Prostate gland (tissue), 2 donors: Measurements from ENCODE around the gene RAX2. TPM values are rescaled to one million over a fixed set of nuclear protein-coding genes. Genes with fewer than 3 reads are reported as not detected.
"Not testable (repeated sequence)": the region's sequence is repeated elsewhere in the genome, so short reads cannot be mapped to it uniquely, and the experiment has no call there.

Experiments used
- DNase-seq: peaks from one replicate; pipeline ENCODE4 v3.0.0-alpha.2; 2019; ENCODE audit warnings: low spot score
- H3K27ac ChIP-seq, 2 donors: fragments of 200-600 bp; sonication (generic); 2 replicates each; pipeline ENCODE4 v1.5.1; 2017 to 2019
- H3K27me3 ChIP-seq: fragments of 200-600 bp; sonication (generic); replicated peaks from 2 replicates; pipeline ENCODE4 v1.5.1; 2019; ENCODE audit not compliant: insufficient read depth
- H3K36me3 ChIP-seq, 2 donors: fragments of 200-600 bp; sonication (generic); 1 replicate in 1 of 2; 2 replicates in 1 of 2; pipeline versions ENCODE4 v1.5.1 to v1.8.1; 2017 to 2019
- H3K4me1 ChIP-seq: fragments of 200-600 bp; sonication (generic); replicated peaks from 2 replicates; pipeline ENCODE4 v1.5.1; 2019
- H3K4me3 ChIP-seq, 2 donors: fragments of 200-600 bp; sonication (generic); 2 replicates each; pipeline ENCODE4 v1.5.1; 2017 to 2019
- H3K9me3 ChIP-seq: fragments of 200-600 bp; sonication (generic); 2 replicates; pipeline ENCODE4 v1.5.1; 2017
- CTCF ChIP-seq, 4 experiments: fragments of 200-600 bp in 2 of 4; fragments of 450-650 bp in 2 of 4; sonication (generic) in 2 of 4; IDR thresholded peaks; 1 replicate in 3 of 4; 2 replicates in 1 of 4; pipeline ENCODE4 v1.5.1; 2016 to 2019; ENCODE audit warnings: antibody characterized with exemption in 4 of 4, mild to moderate bottlenecking in 2 of 4, moderate library complexity in 2 of 4
- POLR2A ChIP-seq: fragments of 450-650 bp; IDR thresholded peaks from one replicate; pipeline ENCODE4 v1.6.1; 2016; ENCODE audit warnings: antibody characterized with exemption, mild to moderate bottlenecking
- POLR2AphosphoS5 ChIP-seq: sonication (generic); formaldehyde crosslinking; IDR thresholded peaks from one replicate; pipeline ENCODE4 v1.6.1; 2017; ENCODE audit warnings: antibody characterized with exemption
- WGBS: methylation state at CpG from one replicate; pipeline ENCODE4 v1.1.5; 2018; 5-methylcytosine and 5-hydroxymethylcytosine counted together
- intact Hi-C: fragments of 100-400 bp; cut with DNase I; formaldehyde crosslinking; loops from one replicate; pipeline ENCODE4 v1.14.2; 2022
- total RNA-seq, 2 donors: library from RNA; depleted of rRNA; stranded (reverse); fragments of >200 nt; gene quantifications; one replicate each; pipeline ENCODE4 v1.1.0, GENCODE V29; 2016

The RAX2 gene
- total RNA-seq, 2 donors from 2014 or later, result not detected

- Histone ChIP-seq H3K27ac (no peak overlapping the region), H3K4me3 (no peak overlapping the region), H3K36me3 (no peaks in the 10 kb centered on the region), H3K9me3 (no peaks in the 10 kb centered on the region), H3K4me1 (peaks cover 2% of the 10 kb centered on the region), H3K27me3 (no peaks in the 10 kb centered on the region)
- intact Hi-C loops, result no loop called here
- 78% methylated on average over 8 of the region's 8 CpGs for WGBS
- TF ChIP-seq POLR2A (no peak), CTCF (IDR thresholded peaks at IDR 0.05) (no peak), POLR2AphosphoS5 (no peak)
- DNase-seq, result no peak
Observed at GRCh38 chr19:3817761-3818160, 45.7 kb upstream of the RAX2 start.

- peaks cover 2% of the 10 kb centered on the region for H3K4me1 ChIP-seq
- H3K27ac ChIP-seq, result no peak overlapping the region
- no peaks in the 10 kb centered on the region for H3K36me3 ChIP-seq
- no peaks in the 10 kb centered on the region for H3K9me3 ChIP-seq
- no peak overlapping the region for H3K4me3 ChIP-seq
- DNase-seq, result no peak
- no peak for TF ChIP-seq CTCF (IDR thresholded peaks at IDR 0.05)
- no peak for TF ChIP-seq POLR2AphosphoS5
- TF ChIP-seq POLR2A, result no peak
- intact Hi-C loops, result no loop called here
- 86% methylated on average over 45 of the region's 45 CpGs for WGBS
- no peaks in the 10 kb centered on the region for H3K27me3 ChIP-seq
Observed at GRCh38 chr19:3816566-3817218, 44.7 kb upstream of the RAX2 start.

- H3K4me3 ChIP-seq, intact Hi-C loops, H3K36me3 ChIP-seq, DNase-seq, H3K27ac ChIP-seq, H3K27me3 ChIP-seq, H3K9me3 ChIP-seq, H3K4me1 ChIP-seq: not testable (repeated sequence)
- 93% methylated on average over 9 of the region's 9 CpGs for WGBS
Observed at GRCh38 chr19:3816148-3816547, 44.1 kb upstream of the RAX2 start.

- H3K9me3 ChIP-seq, result no peaks in the 10 kb centered on the region
- H3K4me3 ChIP-seq, result no peak overlapping the region
- no peak overlapping the region for H3K27ac ChIP-seq
- DNase-seq, result no peak
- no peaks in the 10 kb centered on the region for H3K27me3 ChIP-seq
- TF ChIP-seq POLR2AphosphoS5, result no peak
- TF ChIP-seq POLR2A, result no peak
- no peak for TF ChIP-seq CTCF (IDR thresholded peaks at IDR 0.05)
- no peaks in the 10 kb centered on the region for H3K36me3 ChIP-seq
- intact Hi-C loops, result no loop called here
- H3K4me1 ChIP-seq, result peaks cover 2% of the 10 kb centered on the region
- WGBS, result 91% methylated on average over 4 of the region's 4 CpGs
Observed at GRCh38 chr19:3814648-3815047, 42.6 kb upstream of the RAX2 start.

GRCh38 chr19:3813473-3814392 lies 41.7 kb upstream of the RAX2 start:
- intact Hi-C loops, result no loop called here
- WGBS, result 76% methylated on average over 22 of the region's 22 CpGs
- no peak overlapping the region for H3K27ac ChIP-seq

More at GRCh38 chr19:3813473-3814392, 41.7 kb upstream of the RAX2 start:
- Histone ChIP-seq H3K36me3 (no peaks in the 10 kb centered on the region), H3K9me3 (no peaks in the 10 kb centered on the region), H3K4me1 (peaks cover under 1% of the 10 kb centered on the region), H3K4me3 (no peak overlapping the region), H3K27me3 (no peaks in the 10 kb centered on the region)
- TF ChIP-seq POLR2AphosphoS5, result no peak
- no peak for TF ChIP-seq POLR2A
- no peak for TF ChIP-seq CTCF (IDR thresholded peaks at IDR 0.05)
- DNase-seq, result no peak
